Common myeloid progenitor, CD34-positive (primary cell): ENCODE measurements around the gene DEFB110. TPM values are rescaled to one million over a fixed set of nuclear protein-coding genes. Genes with fewer than 3 reads are reported as not detected.

Experiments used
- CTCF ChIA-PET: fragments of 350-600 bp; sonication (Branson Sonifier 250); formaldehyde crosslinking; loops from one replicate; lab custom pipeline; 2021; ENCODE audit warnings: antibody characterized with exemption; lab: Charles Lee
- POLR2A ChIA-PET: fragments of 350-600 bp; sonication (Branson Sonifier 250); formaldehyde crosslinking; loops from one replicate; lab custom pipeline; 2021; ENCODE audit warnings: antibody characterized with exemption; lab: Charles Lee
- DNase-seq, 3 donors: peaks; one replicate each; pipeline versions ENCODE4 v3.0.0 to v3.0.0-alpha.2; 2013
- H3K27ac ChIP-seq, 2 experiments: 1 replicate in 1 of 2; 2 replicates in 1 of 2; pipeline ENCODE4 v1.7.0; 2013; ENCODE audit warnings: inconsistent platforms in 2 of 2, low read length in 2 of 2, mild to moderate bottlenecking in 2 of 2, low read depth in 1 of 2, moderate library complexity in 1 of 2; ENCODE audit not compliant: severe bottlenecking in 2 of 2, insufficient read depth in 1 of 2, poor library complexity in 1 of 2
- H3K27me3 ChIP-seq, 5 experiments: replicated peaks in 2 of 5; 1 replicate in 3 of 5; 2 replicates in 2 of 5; pipeline versions ENCODE4 v1.6.1 to v1.7.0; 2013; ENCODE audit warnings: low read length in 4 of 5, mild to moderate bottlenecking in 2 of 5, moderate library complexity in 2 of 5, inconsistent platforms in 1 of 5; ENCODE audit not compliant: insufficient read depth in 5 of 5, control insufficient read depth in 4 of 5
- H3K36me3 ChIP-seq, 4 experiments: 1 replicate in 2 of 4; 2 replicates in 2 of 4; pipeline versions ENCODE4 v1.6.1 to v1.7.0; 2013; ENCODE audit warnings: low read length in 3 of 4, control low read depth in 1 of 4, mild to moderate bottlenecking in 1 of 4; ENCODE audit not compliant: control insufficient read depth in 4 of 4, insufficient read depth in 4 of 4
- H3K4me1 ChIP-seq, 4 experiments: 1 replicate in 3 of 4; 2 replicates in 1 of 4; pipeline versions ENCODE4 v1.6.1 to v1.7.1; 2013; ENCODE audit warnings: low read length in 3 of 4, mild to moderate bottlenecking in 3 of 4, control low read depth in 1 of 4, inconsistent platforms in 1 of 4, moderate library complexity in 1 of 4; ENCODE audit not compliant: control insufficient read depth in 4 of 4, insufficient read depth in 4 of 4; ENCODE audit errors: control extremely low read depth in 1 of 4
- H3K4me3 ChIP-seq, 7 experiments: 1 replicate in 4 of 7; 2 replicates in 3 of 7; pipeline versions ENCODE4 v1.5.1 to v1.7.0; 2013; ENCODE audit warnings: mild to moderate bottlenecking in 7 of 7, low read length in 6 of 7, moderate library complexity in 6 of 7, inconsistent platforms in 2 of 7, low read depth in 2 of 7, control low read depth in 1 of 7; ENCODE audit not compliant: insufficient read depth in 4 of 7, control insufficient read depth in 1 of 7; ENCODE audit errors: extremely low read depth in 1 of 7
- H3K9me3 ChIP-seq, 5 experiments: 1 replicate in 4 of 5; 2 replicates in 1 of 5; pipeline versions ENCODE4 v1.6.1 to v1.7.1; 2013; ENCODE audit warnings: low read length in 4 of 5, mild to moderate bottlenecking in 2 of 5, inconsistent platforms in 1 of 5, low read depth in 1 of 5, moderate library complexity in 1 of 5; ENCODE audit not compliant: control insufficient read depth in 4 of 5, insufficient read depth in 2 of 5; ENCODE audit errors: control extremely low read depth in 1 of 5
- WGBS: methylation state at CpG from one replicate; pipeline ENCODE4 v1.1.5; 2013; ENCODE audit not compliant: insufficient coverage; 5-methylcytosine and 5-hydroxymethylcytosine counted together
- polyA plus RNA-seq: library from polyadenylated mRNA; unstranded; fragments of 120-200 nt; gene quantifications from one replicate; pipeline ENCODE4 v1.2.1, GENCODE V29; 2013

DEFB110 gene
- polyA plus RNA-seq, result not detected

DNA sequence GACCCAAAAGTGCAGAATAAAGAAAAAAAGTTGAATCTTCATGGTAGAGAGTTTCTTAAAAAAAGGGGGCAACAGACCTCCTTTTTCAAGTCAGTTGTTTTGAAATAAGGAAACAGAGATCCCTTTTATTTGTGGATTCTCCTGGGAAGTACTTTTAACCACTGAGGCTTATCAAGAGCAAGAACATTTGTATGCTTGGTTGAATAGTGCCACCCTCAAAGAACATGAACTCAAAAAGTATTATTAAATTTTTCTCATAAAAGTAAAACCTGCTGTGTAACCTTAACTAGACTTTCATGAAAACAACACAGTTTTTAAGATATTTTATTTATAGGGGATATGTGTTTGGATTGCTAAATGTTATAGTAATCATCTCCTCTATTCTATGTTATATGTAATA is at the start of gene DEFB110:
TSS of gene DEFB110 (minus strand) at position 101 of the 400 bp plus-strand sequence. CDS start at position 42, 59 bp downstream.
- ChIA-PET POLR2A (no interaction called here), CTCF (no interaction called here)
- DNase-seq, result no peak

DNA sequence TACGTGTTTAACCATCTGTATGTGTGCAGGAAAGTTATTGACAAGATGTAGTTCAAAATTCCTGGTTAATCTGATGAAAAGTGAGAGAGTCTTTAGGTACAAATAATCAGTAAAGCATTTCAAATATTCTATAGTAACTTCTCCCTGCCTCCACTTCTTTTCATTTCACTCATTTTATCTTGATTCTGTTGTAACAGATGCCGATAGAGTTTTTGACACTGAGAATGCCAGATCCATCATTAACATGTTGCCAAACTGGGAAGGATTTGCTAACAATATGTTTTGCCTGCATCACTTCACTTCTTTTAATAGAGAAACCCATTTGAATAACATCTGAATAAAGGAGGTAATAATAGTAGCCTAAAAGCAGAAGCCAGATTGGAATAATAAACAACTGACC is 48.3 kb upstream of the DEFB110 start:
- Histone ChIP-seq H3K4me1 (no peaks in the 10 kb centered on the region), H3K27ac (no peak overlapping the region), H3K9me3 (no peaks in the 10 kb centered on the region), H3K4me3 (no peak overlapping the region), H3K27me3 (no peaks in the 10 kb centered on the region), H3K36me3 (no peaks in the 10 kb centered on the region)
- ChIA-PET CTCF (no interaction called here), POLR2A (no interaction called here)
- 100% methylated on average over 1 of the region's 2 CpGs for WGBS
- no peak for DNase-seq

More for the DNA sequence above, at the start of gene DEFB110:
- no peak within 1 kb of the TSS for H3K27ac ChIP-seq
- no peaks in the 10 kb centered on the region for H3K36me3 ChIP-seq
- no peaks in the 10 kb centered on the region for H3K4me1 ChIP-seq
- H3K4me3 ChIP-seq, result no peak within 1 kb of the TSS
- H3K27me3 ChIP-seq, result no peaks in the 10 kb centered on the region
- H3K9me3 ChIP-seq, result no peaks in the 10 kb centered on the region

DNA sequence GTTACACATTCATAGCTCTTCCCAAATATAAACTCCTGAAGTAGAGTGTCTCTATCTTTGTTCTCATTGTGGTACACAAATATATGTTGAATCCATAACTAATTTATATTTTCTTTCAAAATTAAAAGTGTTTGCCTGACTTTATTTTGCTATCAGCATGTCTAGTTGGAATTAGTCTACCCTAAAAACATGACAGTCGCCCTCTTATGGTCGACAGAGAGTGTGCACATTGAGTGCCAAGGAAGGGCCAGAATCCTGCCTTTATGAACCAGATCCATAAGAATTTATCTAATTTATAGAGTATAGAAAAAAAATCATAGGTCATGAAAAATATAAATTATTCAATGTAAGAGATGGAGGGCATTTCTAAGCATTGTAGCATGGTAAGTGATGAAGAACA is 40.3 kb upstream of the DEFB110 start:
- H3K4me1 ChIP-seq, result no peaks in the 10 kb centered on the region
- no peak overlapping the region for H3K27ac ChIP-seq
- ChIA-PET CTCF (no interaction called here), POLR2A (no interaction called here)
- no peaks in the 10 kb centered on the region for H3K27me3 ChIP-seq
- H3K4me3 ChIP-seq, result no peak overlapping the region
- DNase-seq, result no peak
- no CpG with 5 or more reads among the region's 2 CpGs for WGBS
- H3K36me3 ChIP-seq, result no peaks in the 10 kb centered on the region
- H3K9me3 ChIP-seq, result no peaks in the 10 kb centered on the region

DNA sequence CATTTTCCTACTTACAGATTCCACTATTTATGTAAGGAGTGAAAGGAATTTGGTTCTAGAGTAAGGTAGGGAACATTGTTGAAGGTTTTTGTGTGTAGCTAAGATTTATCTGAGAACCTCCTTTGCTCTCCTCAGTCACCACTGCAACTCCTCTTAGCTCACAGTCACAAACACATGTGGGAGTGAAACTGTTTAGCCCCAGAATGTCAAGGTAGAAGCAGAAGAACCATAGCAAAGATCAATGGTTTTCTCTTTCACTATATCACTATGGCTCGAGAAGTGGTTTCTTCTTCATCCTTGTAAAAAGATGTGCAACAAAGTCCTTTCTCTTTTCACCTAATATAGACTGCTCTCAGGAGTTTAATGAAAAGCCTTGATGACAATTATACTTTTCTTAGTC is 34.4 kb upstream of the DEFB110 start:
- Histone ChIP-seq H3K27me3 (peaks cover 0 to 3% (median 0%) of the 10 kb centered on the region in 5 experiments), H3K36me3 (no peaks in the 10 kb centered on the region), H3K4me3 (no peak overlapping the region), H3K9me3 (no peaks in the 10 kb centered on the region), H3K27ac (no peak overlapping the region), H3K4me1 (no peaks in the 10 kb centered on the region)
- DNase-seq, result no peak
- CTCF ChIA-PET, result no interaction called here
- POLR2A ChIA-PET, result no interaction called here
- no CpG with 5 or more reads among the region's 1 CpG for WGBS

DNA sequence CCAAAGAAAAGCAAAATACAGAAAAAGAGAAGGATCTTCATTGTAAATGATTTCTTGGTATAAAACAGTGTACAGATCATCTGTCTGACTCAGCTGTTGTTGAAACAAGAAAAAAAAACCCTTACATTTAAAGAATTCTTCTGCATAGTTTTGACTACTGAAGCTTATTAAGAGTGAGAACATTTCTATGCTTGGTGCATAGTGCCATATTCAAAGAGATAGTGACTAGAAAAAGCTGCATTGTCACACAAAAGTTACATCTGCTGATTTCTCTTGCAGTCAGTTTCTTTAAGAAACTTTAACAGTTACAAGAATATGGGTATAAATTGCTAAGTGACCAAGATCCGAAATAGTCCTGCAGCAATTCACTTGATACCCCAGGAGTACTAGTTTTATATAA is 28.0 kb upstream of the DEFB110 start, which contains the start of gene DEFB112:
TSS of gene DEFB112 (minus strand) at position 101 of the 400 bp plus-strand sequence. CDS start at position 41, 60 bp downstream.
- peaks cover 0 to 2% (median 0%) of the 10 kb centered on the region in 5 experiments for H3K27me3 ChIP-seq
- H3K36me3 ChIP-seq, result no peaks in the 10 kb centered on the region
- H3K4me3 ChIP-seq, result no peak within 1 kb of the TSS
- no CpG with 5 or more reads among the region's 1 CpG for WGBS
- no peak within 1 kb of the TSS for H3K27ac ChIP-seq
- no peaks in the 10 kb centered on the region for H3K4me1 ChIP-seq
- DNase-seq, result no peak
- ChIA-PET POLR2A (no interaction called here), CTCF (no interaction called here)
- H3K9me3 ChIP-seq, result no peaks in the 10 kb centered on the region

DNA sequence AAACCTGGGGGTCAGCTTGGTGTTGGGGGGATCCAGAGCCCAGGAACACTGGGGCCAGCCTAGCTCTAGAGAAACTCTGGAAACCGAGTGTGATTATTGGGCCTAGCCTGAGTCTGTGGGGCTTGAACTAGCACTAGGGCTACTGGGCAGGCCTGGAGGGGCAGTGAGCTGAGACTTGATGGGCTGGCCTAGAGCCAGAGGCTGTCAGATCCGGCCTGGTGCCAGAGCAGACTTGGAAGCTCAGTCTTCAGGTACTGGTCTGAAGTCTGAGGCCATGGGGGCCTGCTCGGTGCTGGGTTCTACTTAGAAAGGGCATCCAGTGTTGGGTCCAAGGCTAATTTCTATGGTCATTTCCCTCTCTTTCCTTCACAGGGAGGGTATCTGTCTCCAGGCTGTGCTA is 25.2 kb upstream of the DEFB110 start:
- no peaks in the 10 kb centered on the region for H3K4me1 ChIP-seq
- no peak overlapping the region for H3K4me3 ChIP-seq
- no peaks in the 10 kb centered on the region for H3K36me3 ChIP-seq
- CTCF ChIA-PET, result interaction anchor here (1.1 kb wide), 1 partner anchor 16 kb away, joined by 3 read pairs; no protein-coding TSS in a partner anchor
- H3K27me3 ChIP-seq, result no peaks in the 10 kb centered on the region
- POLR2A ChIA-PET, result no interaction called here
- no peaks in the 10 kb centered on the region for H3K9me3 ChIP-seq
- WGBS, result 100% methylated on average over 3 of the region's 3 CpGs
- H3K27ac ChIP-seq, result no peak overlapping the region
- no peak for DNase-seq

DNA sequence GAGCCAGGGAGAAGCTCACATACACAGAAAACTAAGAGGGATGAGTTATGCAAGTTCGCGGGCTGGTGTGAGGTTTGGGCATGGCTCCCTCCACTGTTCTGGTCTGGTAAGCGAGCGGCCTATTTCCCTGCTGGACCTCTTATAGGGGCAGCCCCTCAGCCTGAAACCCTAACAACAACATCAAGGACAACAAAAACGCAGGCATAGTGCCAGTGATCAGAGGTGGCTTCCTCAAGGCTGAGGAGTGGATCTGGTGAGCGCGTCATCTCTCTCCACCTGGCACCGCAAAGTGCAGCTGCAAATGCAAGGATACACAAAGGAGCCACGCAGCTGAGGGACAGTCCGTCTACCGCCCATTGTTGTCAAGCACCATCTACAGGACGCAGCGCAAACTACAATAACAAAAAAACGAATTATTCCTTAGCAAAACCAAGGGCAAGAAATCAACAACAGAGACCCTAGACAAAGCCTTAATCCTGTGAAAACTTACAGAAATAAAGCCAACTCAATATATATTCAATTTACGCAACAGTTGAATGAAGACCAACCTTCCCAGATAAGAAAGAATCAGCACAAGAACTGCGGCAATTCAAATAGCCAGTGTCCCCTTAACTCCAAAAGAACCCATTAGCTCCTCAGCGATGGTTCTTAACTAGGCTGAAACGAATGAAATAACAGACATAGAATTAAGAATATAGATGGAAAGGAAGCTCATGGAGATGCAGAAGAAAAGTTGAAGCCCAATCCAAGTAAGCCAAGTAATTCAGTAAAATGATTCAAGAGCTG is 9.2 kb upstream of the DEFB110 start:
- Histone ChIP-seq H3K27ac (no peak overlapping the region), H3K9me3 (no peaks in the 10 kb centered on the region), H3K4me3 (peak overlapping the region in 1 of 7 experiments; percentile 38), H3K36me3 (no peaks in the 10 kb centered on the region), H3K4me1 (peaks cover 0 to 2% (median 0%) of the 10 kb centered on the region in 4 experiments), H3K27me3 (peaks cover 0 to 5% (median 0%) of the 10 kb centered on the region in 5 experiments)
- DNase-seq, result peak; percentile 17 to 58 (median 53)
- CTCF ChIA-PET, result interaction anchor here (1.0 to 1.9 kb wide), 2 partner anchors 16 to 180 kb away, joined by 3 to 8 read pairs; no protein-coding TSS in a partner anchor
- WGBS, result 29% methylated on average over 11 of the region's 18 CpGs
- POLR2A ChIA-PET, result no interaction called here
